SK-N-SH treated with all-trans-retinoic acid at 6 μM for 48 hours (cell line): ENCODE measurements around the gene GPSM1.

Experiments used
- CREB5 ChIP-seq: fragments of 250-450 bp; sonication (Bioruptor Pico); IDR thresholded peaks from 2 replicates; pipeline ENCODE4 v1.5.1; 2020; ENCODE audit warnings: low read depth, mild to moderate bottlenecking, moderate library complexity
- CSRNP3 ChIP-seq: fragments of 250-450 bp; sonication (Bioruptor Pico); IDR thresholded peaks from 2 replicates; pipeline ENCODE4 v1.5.1; 2021; ENCODE audit warnings: mild to moderate bottlenecking, moderate library complexity
- ESRRG ChIP-seq: fragments of 250-450 bp; sonication (Bioruptor Pico); IDR thresholded peaks from 2 replicates; pipeline ENCODE4 v1.6.1; 2021; ENCODE audit warnings: mild to moderate bottlenecking
- ISL1 ChIP-seq: fragments of 250-450 bp; sonication (Bioruptor Pico); IDR thresholded peaks from 2 replicates; pipeline ENCODE4 v2.1.2; 2022; ENCODE audit warnings: mild to moderate bottlenecking, moderate library complexity
- OSR1 ChIP-seq: fragments of 250-450 bp; sonication (Bioruptor Pico); IDR thresholded peaks from 2 replicates; pipeline ENCODE4 v1.8.0; 2022; ENCODE audit warnings: moderate library complexity, mild to moderate bottlenecking, inconsistent platforms
- PATZ1 ChIP-seq: fragments of 250-450 bp; sonication (Bioruptor Pico); IDR thresholded peaks from 2 replicates; pipeline ENCODE4 v1.8.0; 2020; ENCODE audit warnings: mild to moderate bottlenecking, moderate library complexity, borderline replicate concordance
- PPARA ChIP-seq: fragments of 250-450 bp; sonication (Bioruptor Pico); IDR thresholded peaks from 2 replicates; pipeline ENCODE4 v1.5.0; 2020; ENCODE audit warnings: mild to moderate bottlenecking, borderline replicate concordance
- TOX ChIP-seq: fragments of 250-450 bp; sonication (Bioruptor Pico); IDR thresholded peaks from 2 replicates; pipeline ENCODE4 v1.8.0; 2021; ENCODE audit warnings: mild to moderate bottlenecking, moderate library complexity, borderline replicate concordance
- ZC3H10 ChIP-seq: fragments of 250-450 bp; sonication (Bioruptor Pico); IDR thresholded peaks from 2 replicates; pipeline ENCODE4 v1.5.1; 2021; ENCODE audit warnings: mild to moderate bottlenecking, moderate library complexity
- ZFP3 ChIP-seq: fragments of 250-450 bp; sonication (Bioruptor Pico); IDR thresholded peaks from 2 replicates; pipeline ENCODE4 v1.5.0; 2020; ENCODE audit warnings: mild to moderate bottlenecking, moderate library complexity
- ZFP30 ChIP-seq: fragments of 450-650 bp; formaldehyde crosslinking; IDR thresholded peaks from 2 replicates; pipeline ENCODE4 v1.5.0; 2022; ENCODE audit warnings: mild to moderate bottlenecking, moderate library complexity
- ZNF70 ChIP-seq: fragments of 450-650 bp; formaldehyde crosslinking; IDR thresholded peaks from 2 replicates; pipeline ENCODE4 v1.5.0; 2020; ENCODE audit warnings: mild to moderate bottlenecking, moderate library complexity
- ZNF8 ChIP-seq: fragments of 450-650 bp; formaldehyde crosslinking; IDR thresholded peaks from 2 replicates; pipeline ENCODE4 v1.5.0; 2020; ENCODE audit warnings: mild to moderate bottlenecking, moderate library complexity
- TF ChIP-seq, protein P1 (sequence below): fragments of 250-450 bp; sonication (Bioruptor Pico); IDR thresholded peaks from 2 replicates; pipeline ENCODE4 v1.8.0; 2021; ENCODE audit warnings: low read depth, mild to moderate bottlenecking, moderate library complexity, borderline replicate concordance

GRCh38 chr9:136343884-136344269, 16.5 kb downstream of the GPSM1 start:
- TF ChIP-seq CSRNP3 (CRISPR knock-in tag), result no peak
- no peak for TF ChIP-seq OSR1 (CRISPR knock-in tag)
- TF ChIP-seq ZFP30 (CRISPR knock-in tag), result no peak
- no peak for TF ChIP-seq ZC3H10
- TF ChIP-seq ZFP3 (CRISPR knock-in tag), result no peak
- TF ChIP-seq CREB5 (CRISPR knock-in tag), result no peak
- TF ChIP-seq TOX (CRISPR knock-in tag), result no peak
- TF ChIP-seq PATZ1, result no peak
- no peak for TF ChIP-seq PPARA
- TF ChIP-seq ZNF70 (CRISPR knock-in tag), result no peak
- TF ChIP-seq, protein P1, sequence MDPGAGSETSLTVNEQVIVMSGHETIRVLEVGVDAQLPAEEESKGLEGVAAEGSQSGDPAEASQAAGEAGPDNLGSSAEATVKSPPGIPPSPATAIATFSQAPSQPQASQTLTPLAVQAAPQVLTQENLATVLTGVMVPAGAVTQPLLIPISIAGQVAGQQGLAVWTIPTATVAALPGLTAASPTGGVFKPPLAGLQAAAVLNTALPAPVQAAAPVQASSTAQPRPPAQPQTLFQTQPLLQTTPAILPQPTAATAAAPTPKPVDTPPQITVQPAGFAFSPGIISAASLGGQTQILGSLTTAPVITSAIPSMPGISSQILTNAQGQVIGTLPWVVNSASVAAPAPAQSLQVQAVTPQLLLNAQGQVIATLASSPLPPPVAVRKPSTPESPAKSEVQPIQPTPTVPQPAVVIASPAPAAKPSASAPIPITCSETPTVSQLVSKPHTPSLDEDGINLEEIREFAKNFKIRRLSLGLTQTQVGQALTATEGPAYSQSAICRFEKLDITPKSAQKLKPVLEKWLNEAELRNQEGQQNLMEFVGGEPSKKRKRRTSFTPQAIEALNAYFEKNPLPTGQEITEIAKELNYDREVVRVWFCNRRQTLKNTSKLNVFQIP (CRISPR knock-in tag), result no peak
- no peak for TF ChIP-seq ESRRG
- TF ChIP-seq ZNF8 (CRISPR knock-in tag), result no peak
- no peak for TF ChIP-seq ISL1 (CRISPR knock-in tag)
